OCI-LY1 (cell line): ENCODE data around the gene PLBD2.

ENCODE experiments used
- EZH2 ChIP-seq: fragments of 200-600 bp; sonication (generic), shearing (Covaris generic); IDR thresholded peaks from 2 replicates; pipeline ENCODE4 v1.8.0; 2017; ENCODE audit warnings: borderline replicate concordance, mixed run types, mild to moderate bottlenecking, antibody characterized with exemption, low read length, moderate library complexity, mixed read lengths
- TF ChIP-seq, protein P1 (sequence below): fragments of 200-600 bp; sonication (generic), shearing (Covaris generic); IDR thresholded peaks from 2 replicates; pipeline ENCODE4 v1.5.1; 2017; ENCODE audit warnings: mild to moderate bottlenecking, antibody characterized with exemption, low read length, moderate library complexity, mixed read lengths

DNA sequence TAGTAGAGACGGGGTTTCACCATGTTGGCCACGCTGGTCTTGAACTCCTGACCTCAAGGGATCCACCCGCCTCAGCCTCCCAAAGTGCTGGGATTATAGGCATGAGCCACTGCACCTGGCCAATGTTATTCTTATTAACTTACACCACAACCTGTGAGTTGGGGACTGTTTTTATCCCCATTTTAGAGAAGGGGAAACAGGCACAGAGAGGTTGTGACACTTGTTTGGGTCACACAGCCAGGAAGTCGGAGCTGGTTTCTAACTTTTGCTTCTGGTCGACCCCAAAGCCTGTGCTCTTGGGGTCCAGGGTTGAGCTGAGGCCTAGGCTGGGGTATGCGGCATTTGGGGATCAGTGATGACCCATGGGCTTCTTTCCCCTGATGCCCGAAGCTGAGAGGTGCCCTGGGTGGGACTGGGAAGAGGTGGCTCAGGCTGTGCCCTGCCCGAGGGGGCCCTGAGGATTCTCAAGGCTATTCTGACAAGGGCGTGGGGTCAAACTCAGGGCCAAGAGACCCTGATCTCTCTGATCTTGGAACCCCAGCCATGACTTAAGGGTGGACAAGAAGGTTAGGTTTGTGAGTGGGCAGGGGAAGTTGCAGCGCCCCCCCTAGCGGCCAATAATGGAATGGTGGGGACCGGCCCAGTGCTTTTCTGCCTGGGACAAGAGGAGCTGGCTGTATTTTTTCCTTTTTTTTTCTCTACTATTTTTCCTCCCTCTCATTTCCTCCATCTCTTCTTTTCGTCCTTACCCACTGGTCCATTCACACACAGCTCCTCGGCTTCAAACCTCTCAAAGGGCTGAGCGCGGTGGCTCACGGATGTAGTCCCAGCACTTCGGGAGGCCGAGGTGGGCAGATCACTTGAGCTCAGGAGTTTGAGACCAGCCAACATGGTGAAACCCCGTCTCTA is 66.8 kb downstream of the PLBD2 start:
- TF ChIP-seq, protein P1, sequence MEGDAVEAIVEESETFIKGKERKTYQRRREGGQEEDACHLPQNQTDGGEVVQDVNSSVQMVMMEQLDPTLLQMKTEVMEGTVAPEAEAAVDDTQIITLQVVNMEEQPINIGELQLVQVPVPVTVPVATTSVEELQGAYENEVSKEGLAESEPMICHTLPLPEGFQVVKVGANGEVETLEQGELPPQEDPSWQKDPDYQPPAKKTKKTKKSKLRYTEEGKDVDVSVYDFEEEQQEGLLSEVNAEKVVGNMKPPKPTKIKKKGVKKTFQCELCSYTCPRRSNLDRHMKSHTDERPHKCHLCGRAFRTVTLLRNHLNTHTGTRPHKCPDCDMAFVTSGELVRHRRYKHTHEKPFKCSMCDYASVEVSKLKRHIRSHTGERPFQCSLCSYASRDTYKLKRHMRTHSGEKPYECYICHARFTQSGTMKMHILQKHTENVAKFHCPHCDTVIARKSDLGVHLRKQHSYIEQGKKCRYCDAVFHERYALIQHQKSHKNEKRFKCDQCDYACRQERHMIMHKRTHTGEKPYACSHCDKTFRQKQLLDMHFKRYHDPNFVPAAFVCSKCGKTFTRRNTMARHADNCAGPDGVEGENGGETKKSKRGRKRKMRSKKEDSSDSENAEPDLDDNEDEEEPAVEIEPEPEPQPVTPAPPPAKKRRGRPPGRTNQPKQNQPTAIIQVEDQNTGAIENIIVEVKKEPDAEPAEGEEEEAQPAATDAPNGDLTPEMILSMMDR: peak; percentile 88
- no peak for TF ChIP-seq EZH2
